Measurements from ENCODE around the gene GGT7.
"Not testable (repeated sequence)": the region's sequence is repeated elsewhere in the genome, so short reads cannot be mapped to it uniquely, and the experiment has no call there.

The GGT7 gene

DNA sequence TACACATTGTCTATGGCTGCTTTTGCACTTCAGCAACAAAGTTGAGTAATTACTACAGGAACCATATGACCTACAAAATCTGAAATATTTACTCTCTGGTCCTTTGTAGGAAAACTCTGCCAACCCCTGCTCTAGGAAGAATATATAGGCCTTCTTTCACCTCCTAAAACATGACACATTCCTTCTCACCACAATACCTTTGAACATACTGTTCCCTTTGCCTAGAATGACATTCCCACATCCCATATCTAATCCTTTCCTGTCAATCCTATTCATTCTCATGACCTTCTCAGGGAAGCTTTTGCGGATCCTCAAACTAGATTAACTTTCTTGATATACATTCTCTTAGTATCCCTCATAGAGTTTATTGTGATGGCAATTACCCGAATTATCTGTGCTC lies 29.2 kb downstream of the GGT7 start:
- DNase-seq, result no peak

GRCh38 chr20:34842143-34842542 lies 30.5 kb downstream of the GGT7 start:
- no peak for DNase-seq

- peak; percentile 41 for DNase-seq
Measured at GRCh38 chr20:34834459-34834893, 38.2 kb downstream of the GGT7 start.

DNA sequence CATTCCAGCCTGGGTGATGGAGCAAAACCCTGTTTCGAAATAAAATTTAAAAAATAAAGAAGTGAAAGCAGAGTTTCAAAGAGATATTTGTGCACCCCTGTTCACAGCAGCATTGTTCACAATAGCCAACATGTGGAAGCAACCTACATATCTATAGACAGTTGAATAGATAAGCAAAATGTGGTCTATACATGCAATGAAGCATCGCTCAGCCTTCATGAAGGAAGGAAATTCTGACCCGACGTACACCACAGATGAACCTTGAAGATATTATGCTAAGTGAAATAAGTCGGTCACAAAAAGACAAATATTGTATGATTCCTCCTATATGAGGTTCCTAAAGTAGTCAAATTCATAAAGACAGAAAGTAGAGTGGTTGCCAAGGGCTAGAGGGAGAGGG lies 40.7 kb downstream of the GGT7 start:
- DNase-seq, result no peak

DNA sequence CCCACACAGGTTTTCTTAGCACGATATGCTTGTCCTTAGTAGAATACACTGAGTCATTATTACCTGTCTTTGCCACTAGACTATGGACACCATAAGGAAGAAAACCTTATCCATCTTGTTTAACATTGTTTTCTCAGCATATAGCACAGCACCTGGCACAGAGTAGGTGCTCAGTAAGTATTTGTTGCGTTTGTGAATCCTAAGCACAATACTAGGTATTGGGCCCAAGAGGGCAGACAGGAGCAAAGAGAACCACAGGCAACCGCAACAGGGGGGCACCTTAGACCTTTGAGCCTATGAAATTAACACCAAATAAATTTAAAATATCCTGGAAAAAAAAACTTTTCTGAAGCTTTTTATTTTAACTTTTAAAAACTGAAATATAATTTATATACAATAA lies 43.5 kb downstream of the GGT7 start:
- DNase-seq, result no peak

- peak; percentile 92 for DNase-seq
Measured at GRCh38 chr20:34825530-34826362, 46.9 kb downstream of the GGT7 start, which contains the start of gene NCOA6. NCOA6 (minus strand) TSS chr20:34825651; CDS start chr20:34782355, 43,296 bp downstream.

DNA sequence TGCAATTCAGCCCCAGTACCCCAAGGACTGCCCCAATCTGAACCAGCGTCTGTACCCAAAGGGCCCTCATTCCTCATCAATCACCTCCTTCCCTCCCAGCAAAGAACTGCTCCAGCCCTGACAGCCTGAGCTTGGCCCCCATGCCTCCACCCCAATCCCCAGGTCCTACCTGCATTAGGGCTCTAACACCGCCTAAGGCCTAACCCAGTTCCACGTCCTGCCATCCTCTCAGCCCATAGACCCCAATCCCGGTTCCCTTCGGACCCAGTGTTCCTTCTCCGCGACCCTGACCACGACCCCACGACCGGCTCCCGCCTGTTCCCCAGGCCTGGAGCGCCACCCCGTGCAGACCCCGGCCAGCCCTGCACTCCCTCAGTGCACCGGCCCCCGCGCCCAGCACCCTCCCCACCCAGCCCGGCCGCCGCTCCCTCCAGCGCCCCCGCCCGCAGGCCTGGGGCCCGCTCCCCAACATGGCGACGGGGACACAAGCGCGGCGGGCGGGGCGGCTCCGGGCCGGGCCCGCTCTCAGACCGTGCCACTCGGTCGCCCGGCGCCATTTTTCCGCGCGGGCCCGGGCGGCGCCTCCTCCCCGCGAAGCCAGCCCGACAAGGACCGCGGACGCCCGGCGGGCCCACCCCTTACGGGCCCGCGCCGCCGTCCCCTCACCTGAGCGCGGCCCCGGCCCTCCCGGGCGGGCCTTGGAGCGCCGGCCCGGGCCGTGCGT lies 47.7 kb downstream of the GGT7 start:
- peak; percentile 73 for DNase-seq

DNA sequence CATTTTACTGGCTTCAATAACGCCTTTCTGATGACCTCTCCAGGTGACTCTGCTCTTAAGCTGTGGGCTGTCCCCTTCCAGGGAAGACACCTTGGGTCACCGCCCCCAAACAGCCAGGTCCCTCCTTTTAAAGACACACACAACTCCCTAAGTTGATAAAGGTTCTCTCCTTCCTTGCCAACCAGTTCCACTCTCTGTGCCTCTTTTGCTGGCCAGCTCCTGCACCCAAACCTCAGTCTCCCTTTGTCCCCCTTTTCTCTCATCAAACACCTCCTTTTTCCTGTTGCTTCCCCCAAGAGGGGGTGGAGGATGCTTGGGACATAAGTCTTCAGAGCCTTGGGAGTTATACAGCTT lies 48.2 kb downstream of the GGT7 start:
- DNase-seq, result peak; percentile 25

DNA sequence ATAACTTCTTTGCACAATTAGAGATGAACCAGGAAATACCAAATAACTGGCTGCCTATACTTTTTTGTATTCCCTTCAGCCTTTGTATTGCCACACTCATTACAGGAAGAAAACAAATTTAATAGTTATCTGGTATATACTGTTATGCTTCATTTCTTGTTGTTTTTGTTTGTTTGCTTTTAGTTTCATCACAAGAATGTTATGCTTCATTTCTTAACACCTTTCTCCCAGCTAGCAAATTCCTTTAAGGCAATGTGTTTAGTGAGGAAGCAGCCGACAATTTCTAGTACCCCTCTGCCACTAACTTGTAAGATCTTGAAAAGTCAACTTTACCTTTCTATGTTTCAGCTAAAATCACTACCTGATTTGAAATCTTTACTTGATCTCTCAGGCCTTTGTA lies 48.6 kb downstream of the GGT7 start:
- no peak for DNase-seq

DNA sequence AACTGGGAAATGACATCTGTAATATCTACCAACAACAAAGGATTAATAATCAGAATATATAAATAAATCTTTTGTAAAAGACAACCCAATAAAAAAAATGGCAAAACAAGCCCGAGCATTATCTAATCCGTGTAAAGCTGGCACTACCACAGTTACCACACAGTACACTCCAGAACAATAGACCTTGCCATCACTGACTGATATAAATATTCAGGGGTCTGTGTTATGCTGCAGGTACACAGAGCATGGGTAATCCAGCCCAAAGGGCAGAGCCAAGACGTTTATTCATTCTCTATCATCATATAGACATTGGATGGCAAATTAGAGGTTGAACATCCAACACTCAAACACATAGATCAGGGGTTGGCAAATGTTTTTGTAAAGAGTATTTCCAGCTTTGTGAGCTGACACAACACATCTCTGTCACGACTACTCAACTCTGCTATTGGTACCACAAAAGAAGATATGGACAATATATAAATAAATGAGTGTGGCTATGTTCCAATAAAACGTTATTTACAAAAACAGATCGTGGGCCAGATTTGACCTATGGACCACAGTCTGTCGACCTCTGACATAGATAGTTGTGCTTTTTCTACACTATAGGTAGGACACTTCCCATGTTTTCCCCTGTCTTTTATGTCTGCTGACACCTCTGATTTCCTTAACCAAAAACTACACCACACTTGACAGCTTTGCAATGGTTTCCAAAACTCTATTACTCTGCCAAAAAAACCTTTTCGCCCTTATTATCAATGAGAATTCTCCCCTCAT lies 51.7 kb downstream of the GGT7 start:
- peak; percentile 7 for DNase-seq

DNA sequence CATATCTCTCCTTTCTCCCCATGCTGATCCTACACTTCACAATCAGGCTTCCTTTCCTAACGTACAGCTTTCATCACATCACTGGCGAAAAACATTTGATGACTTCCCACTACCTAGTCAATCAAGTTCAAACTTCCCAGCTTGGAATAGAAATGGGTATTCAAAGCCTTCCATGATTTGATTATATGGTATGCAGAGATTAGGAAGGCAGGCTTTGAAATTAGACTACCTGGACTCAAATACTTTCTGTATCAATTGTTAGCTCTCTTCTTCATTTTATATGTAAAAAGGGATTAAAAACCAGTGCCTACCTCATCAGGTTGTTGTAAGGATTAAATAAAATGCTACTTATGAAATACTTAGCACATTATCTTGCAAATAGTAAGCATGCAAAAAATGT lies 54.9 kb downstream of the GGT7 start:
- DNase-seq, result no peak

DNA sequence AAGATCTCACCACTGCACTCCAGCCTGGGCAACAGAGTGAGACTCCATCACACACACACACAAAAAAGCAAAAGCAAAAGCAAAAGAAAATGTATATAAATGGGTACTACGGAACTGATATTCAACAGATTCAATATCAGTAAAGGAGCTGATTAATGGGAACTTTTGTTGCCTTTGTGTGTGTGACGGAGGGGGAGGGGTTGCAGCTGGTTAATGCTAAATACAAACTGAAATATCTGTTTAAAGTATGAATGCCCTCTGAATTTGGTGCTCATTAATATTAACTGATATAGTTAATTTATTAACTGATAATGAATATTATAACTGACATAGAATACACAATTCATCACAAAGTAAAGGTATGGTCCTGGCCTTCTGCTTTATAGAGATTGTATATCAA lies 55.6 kb downstream of the GGT7 start:
- DNase-seq, result no peak

DNA sequence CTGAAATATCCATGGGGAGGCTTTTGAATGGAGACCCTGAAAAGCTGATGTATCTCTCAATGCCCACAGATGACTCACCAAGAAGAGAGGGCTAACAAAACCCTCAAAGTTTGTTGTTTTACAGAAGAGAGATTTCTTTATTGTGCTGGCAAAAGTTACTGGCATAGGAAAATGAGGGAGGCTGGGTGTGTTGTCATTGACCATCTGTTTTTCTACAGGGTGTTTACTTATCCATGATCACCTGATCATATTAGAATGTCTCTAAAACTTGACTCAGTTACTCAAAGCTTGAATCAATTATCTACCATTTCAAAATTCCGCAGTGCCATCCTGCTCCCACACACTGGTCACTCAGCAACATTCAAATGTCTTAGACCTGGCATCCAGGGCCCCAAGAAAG lies 57.0 kb downstream of the GGT7 start:
- no peak for DNase-seq

DNA sequence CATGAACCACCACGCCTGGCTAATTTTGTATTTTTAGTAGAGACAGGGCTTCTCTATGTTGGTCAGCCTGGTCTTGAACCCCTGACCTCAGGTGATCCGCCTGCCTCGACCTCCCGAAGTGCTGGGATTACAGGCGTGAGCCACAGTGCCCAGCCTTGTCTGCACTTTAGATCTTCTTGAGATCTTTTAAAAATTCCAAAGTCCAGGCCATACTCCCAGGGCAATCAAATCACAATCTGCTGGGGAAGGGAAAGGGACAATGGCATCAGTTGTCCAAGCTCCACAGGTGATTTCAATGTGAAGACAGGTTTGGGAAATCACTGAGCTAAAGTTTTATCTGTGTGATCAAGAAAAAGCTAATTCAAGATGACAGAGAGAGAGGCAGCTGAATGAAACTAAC lies 64.1 kb downstream of the GGT7 start:
- DNase-seq, result no peak

GRCh38 chr20:34807944-34808465 lies 64.7 kb downstream of the GGT7 start:
- DNase-seq, result not testable (repeated sequence)

DNA sequence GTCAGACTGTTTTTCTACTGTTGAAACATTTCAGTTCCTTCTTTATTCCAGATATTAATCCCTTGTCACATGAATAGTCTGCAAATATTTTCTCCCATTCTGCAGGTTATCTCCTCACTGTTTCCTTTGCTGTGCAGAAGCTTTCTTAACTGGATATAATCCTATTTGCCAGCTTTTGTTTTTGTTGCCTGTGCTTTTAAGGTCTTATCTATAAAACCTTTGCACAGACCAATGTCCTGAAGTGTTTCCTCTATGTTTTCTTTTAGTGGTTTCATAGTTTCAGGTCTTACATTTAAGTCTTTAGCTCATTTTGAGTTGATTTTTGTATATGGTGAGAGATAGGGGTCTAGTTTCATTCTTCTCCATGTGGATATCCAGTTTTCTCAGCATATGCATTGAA lies 66.4 kb downstream of the GGT7 start:
- no peak for DNase-seq

DNA sequence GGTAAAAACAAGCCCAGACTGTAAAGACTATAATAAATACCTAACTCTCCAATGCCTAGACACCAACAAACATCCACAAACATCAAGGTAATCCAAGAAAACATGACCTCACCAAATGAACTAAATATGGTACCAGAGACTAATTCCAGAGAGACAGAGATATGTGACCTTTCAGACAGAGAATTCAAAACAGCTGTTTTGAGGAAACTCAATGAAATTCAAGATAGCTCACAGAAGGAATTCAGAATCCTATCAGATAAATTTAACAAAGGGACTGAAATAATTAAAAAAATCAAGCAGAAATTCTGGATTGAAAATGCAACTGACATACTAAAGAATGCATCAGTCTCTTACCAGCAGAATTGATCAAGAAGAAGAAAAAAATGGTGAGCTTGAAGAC lies 73.8 kb downstream of the GGT7 start:
- no peak for DNase-seq

DNA sequence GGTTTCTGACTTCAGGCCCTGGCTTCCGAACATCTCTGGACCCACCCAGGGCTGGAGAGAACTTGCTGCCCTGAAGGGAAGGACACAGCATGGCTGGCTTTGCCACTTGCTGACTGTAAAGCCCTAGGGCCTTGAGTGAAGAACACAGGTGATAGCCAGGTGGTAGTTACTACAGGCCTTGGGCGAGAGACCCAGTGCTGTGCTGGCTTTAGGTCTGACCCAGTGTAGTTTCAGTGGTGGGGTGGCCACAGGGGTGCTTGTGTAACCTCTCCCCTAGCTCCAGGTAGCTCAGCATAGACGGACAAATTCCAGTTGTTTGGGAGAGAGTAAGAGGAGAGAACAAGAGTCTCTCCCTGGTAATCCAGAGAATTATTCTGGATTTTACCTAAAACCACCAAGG lies 74.3 kb downstream of the GGT7 start:
- no peak for DNase-seq

DNA sequence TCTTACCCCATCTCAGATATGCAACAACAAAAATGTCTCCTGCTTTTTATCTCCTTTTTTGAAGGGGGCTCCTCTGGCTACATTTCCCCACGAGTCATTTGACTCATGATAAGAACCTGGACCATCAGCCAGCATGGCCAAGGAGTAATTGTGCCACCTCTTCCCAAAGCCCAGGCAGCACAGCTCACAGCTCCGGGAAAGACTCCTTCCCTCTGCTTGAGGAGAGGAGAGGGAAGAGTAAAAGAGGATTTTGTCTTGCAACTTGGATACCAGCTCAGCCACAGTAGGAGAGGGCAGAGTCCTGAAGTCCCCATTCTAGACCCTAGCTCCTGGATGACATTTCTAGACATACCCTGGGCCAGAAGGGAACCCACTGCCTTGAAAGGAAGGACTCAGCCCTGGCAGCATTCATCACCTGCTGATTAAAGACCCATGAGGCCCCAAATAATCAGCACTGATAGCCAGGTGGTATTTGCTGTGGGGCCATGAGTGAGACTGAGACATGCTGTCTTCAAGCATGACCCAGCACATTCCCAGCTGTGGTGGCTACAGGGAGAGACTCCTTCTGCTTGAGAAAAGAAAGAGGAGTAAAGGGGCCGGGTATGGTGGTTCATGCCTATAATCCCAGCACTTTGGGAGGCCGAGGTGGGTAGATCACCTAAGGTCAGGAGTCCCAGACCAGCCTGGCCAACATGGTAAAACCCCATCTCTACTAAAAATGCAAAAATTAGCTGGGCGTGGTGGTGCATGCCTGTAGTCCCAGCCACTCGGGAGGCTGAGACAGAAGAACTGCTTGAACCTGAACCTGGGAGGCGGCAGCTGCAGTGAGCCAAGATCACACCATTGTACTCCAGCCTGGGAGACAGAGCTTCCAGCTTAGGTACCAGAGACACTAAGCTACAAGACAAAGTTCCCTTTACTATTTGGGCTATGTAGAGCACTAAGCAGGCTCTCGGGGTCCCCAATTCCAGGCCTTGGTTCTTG lies 75.4 kb downstream of the GGT7 start:
- DNase-seq, result no peak

All from midbrain (tissue), 1 donor.